K562 (cell line): ENCODE results near the gene TBX1. TPM values are rescaled to one million over a fixed set of nuclear protein-coding genes. Genes with fewer than 3 reads are reported as not detected.

Experiments used
- CBFB ChIP-seq: sonication (generic); formaldehyde crosslinking; IDR thresholded peaks from 2 replicates; pipeline ENCODE4 v1.4.0; 2020; ENCODE audit warnings: mild to moderate bottlenecking, missing genetic modification reagents
- E2F1 ChIP-seq: sonication (generic); formaldehyde crosslinking; IDR thresholded peaks from 2 replicates; pipeline ENCODE4 v1.8.1; 2023; ENCODE audit warnings: mild to moderate bottlenecking, missing genetic modification reagents, moderate library complexity
- FOXO4 ChIP-seq: fragments of 450-650 bp; formaldehyde crosslinking; IDR thresholded peaks from 2 replicates; pipeline ENCODE4 v1.4.0; 2020; ENCODE audit warnings: mild to moderate bottlenecking, moderate library complexity
- KAT2B ChIP-seq: IDR thresholded peaks from one replicate; pipeline ENCODE4 v1.6.1; 2012; ENCODE audit warnings: low read depth, mild to moderate bottlenecking, control low read depth, inconsistent platforms, low read length, moderate library complexity
- NBN ChIP-seq: fragments of 450-650 bp; IDR thresholded peaks from 2 replicates; pipeline ENCODE4 v1.6.1; 2016; ENCODE audit warnings: low read depth, mild to moderate bottlenecking
- RBM14 ChIP-seq: fragments of 200-400 bp; formaldehyde crosslinking; IDR thresholded peaks from 2 replicates; pipeline ENCODE4 v1.6.1; 2018; ENCODE audit warnings: low read depth, mild to moderate bottlenecking, low read length, moderate library complexity, borderline replicate concordance; ENCODE audit not compliant: insufficient read depth
- RFX7 ChIP-seq: fragments of 250-450 bp; sonication (Bioruptor Pico); IDR thresholded peaks from 2 replicates; pipeline ENCODE4 v1.5.1; 2021; ENCODE audit warnings: mild to moderate bottlenecking
- STAT6 ChIP-seq: sonication (generic); formaldehyde crosslinking; IDR thresholded peaks from 2 replicates; pipeline ENCODE4 v1.8.1; 2023; ENCODE audit warnings: mild to moderate bottlenecking, missing genetic modification reagents
- ZHX1 ChIP-seq: fragments of 150-350 bp; conservative IDR thresholded peaks from 2 replicates; pipeline ENCODE4 v1.6.1; 2014; ENCODE audit warnings: low read length
- ZNF277 ChIP-seq: fragments of 250-450 bp; sonication (Bioruptor Pico); IDR thresholded peaks from 2 replicates; pipeline ENCODE4 v1.8.0; 2022; ENCODE audit warnings: inconsistent platforms, mild to moderate bottlenecking, moderate library complexity, borderline replicate concordance
- ZNF639 ChIP-seq, 2 experiments: fragments of 200-800 bp in 1 of 2; sonication (Bioruptor generic) in 1 of 2; sonication (generic) in 1 of 2; formaldehyde crosslinking in 1 of 2; IDR thresholded peaks in 1 of 2; conservative IDR thresholded peaks in 1 of 2; 2 replicates each; pipeline versions ENCODE4 v1.5.0 to v1.6.1; 2016 to 2020; ENCODE audit warnings: missing compliant biosample characterization in 1 of 2, missing genetic modification characterization in 1 of 2, missing genetic modification reagents in 1 of 2
- ZNF778 ChIP-seq: fragments of 450-650 bp; formaldehyde crosslinking; IDR thresholded peaks from 2 replicates; pipeline ENCODE4 v1.4.0; 2020; ENCODE audit warnings: mild to moderate bottlenecking, moderate library complexity
- polyA plus RNA-seq, 8 experiments: library from polyadenylated mRNA; depleted of rRNA in 4 of 8; stranded (reverse) in 5 of 8; unstranded in 3 of 8; fragments of >200 nt; fragmentation: Nextera tagmentation in 2 of 8; fragmentation: Illumina TruSeq in 1 of 8; extraction: Ambion mirVana in 2 of 8; extraction: Trizol in 1 of 8; gene quantifications; 2 replicates each; pipeline versions ENCODE4 v1.2.1 to v1.2.3, GENCODE V29; 2011 to 2014; ENCODE audit warnings: inconsistent platforms in 1 of 8, missing spikeins in 1 of 8
- total RNA-seq, 7 experiments: library from RNA; depleted of rRNA in 6 of 7; stranded (reverse); fragments of >200 nt in 6 of 7; fragmentation: Illumina TruSeq in 2 of 7; extraction: Trizol in 2 of 7; gene quantifications; 2 replicates each; pipeline versions ENCODE4 v1.2.1 to v1.2.3, GENCODE V29; 2011 to 2021; ENCODE audit warnings: low replicate concordance in 1 of 7

Gene TBX1
- total and polyA plus RNA-seq, 9 of the 15 experiments (the other 6 are each of a cell fraction or from before 2014, with no cell fraction given) = 0.07 to 35.0 (median 3.9) TPM

- TF ChIP-seq ZHX1 = no peak
- TF ChIP-seq RFX7 (CRISPR knock-in tag) = no peak
- peak; percentile 56; the same call in 1 of the 2 replicates for TF ChIP-seq E2F1 (CRISPR knock-in tag)
- TF ChIP-seq STAT6 (CRISPR knock-in tag) = no peak
- peak; percentile 96; the same call in 1 of the 2 replicates for TF ChIP-seq RBM14
- no peak for TF ChIP-seq NBN
- no peak for TF ChIP-seq ZNF277 (CRISPR knock-in tag)
- no peak for TF ChIP-seq KAT2B
- no peak for TF ChIP-seq FOXO4 (CRISPR knock-in tag)
- no peak for TF ChIP-seq CBFB (CRISPR knock-in tag)
- TF ChIP-seq ZNF778 (CRISPR knock-in tag) = no peak
- 0 out of 4 replicates have a peak, but pooled peaks of 1 of the 2 experiments have one; percentile 4 for TF ChIP-seq ZNF639 (CRISPR knock-in tag; conservative IDR thresholded peaks at IDR 0.05 in 1 of 2, IDR thresholded peaks at IDR 0.05 in 1 of 2)
Observed at GRCh38 chr22:19757985-19758895, 2.3 kb upstream of the TBX1 start (continued).
